Fibroblast of skin of right biceps (primary cell): ENCODE measurements around the gene TKTL2.

Experiments
- DNase-seq: peaks from one replicate; pipeline ENCODE4 v3.0.0-alpha.2; 2013

Gene TKTL2, protein sequence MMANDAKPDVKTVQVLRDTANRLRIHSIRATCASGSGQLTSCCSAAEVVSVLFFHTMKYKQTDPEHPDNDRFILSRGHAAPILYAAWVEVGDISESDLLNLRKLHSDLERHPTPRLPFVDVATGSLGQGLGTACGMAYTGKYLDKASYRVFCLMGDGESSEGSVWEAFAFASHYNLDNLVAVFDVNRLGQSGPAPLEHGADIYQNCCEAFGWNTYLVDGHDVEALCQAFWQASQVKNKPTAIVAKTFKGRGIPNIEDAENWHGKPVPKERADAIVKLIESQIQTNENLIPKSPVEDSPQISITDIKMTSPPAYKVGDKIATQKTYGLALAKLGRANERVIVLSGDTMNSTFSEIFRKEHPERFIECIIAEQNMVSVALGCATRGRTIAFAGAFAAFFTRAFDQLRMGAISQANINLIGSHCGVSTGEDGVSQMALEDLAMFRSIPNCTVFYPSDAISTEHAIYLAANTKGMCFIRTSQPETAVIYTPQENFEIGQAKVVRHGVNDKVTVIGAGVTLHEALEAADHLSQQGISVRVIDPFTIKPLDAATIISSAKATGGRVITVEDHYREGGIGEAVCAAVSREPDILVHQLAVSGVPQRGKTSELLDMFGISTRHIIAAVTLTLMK

DNA sequence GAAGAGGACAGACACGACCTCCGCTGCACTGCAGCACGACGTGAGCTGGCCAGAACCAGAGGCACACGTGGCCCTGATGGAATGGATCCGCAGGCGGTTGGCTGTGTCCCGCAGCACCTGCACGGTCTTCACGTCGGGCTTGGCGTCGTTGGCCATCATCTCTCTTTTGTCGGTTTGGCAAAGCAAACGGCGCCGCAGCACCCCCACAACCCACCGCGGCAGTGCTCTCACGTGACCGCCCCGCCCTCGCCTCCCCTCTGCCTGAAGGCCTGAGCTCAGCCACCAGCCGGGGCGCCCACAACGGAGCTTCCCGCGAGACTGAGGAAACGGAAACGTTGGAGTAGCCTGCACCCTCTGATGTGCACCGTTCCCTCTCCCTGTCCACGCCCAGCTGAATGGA lies at the start of gene TKTL2:
Gene TKTL2, minus strand, starts transcription at position 179 of the 400 bp plus-strand sequence. Its CDS starts 20 bp downstream, at position 159.
- no peak for DNase-seq

DNA sequence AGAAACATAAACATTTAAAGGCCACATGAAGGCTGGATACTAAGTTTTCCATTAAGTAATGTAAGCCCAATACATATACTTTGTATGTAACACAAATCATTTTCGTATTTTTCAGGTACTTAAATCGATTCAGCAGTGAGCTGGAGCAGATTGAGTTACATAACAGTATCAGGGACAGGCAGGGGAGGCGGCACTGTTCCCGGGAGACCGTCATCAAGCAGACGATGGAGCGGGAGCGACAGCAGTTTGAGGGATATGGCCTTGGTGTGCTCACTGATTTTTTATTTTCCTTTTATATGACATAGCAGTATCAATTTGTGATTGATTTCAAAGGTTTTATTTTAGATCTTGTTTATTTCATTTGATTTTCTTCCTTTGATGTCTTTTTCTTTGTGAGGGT lies 41.6 kb upstream of the TKTL2 start:
- no peak for DNase-seq

DNA sequence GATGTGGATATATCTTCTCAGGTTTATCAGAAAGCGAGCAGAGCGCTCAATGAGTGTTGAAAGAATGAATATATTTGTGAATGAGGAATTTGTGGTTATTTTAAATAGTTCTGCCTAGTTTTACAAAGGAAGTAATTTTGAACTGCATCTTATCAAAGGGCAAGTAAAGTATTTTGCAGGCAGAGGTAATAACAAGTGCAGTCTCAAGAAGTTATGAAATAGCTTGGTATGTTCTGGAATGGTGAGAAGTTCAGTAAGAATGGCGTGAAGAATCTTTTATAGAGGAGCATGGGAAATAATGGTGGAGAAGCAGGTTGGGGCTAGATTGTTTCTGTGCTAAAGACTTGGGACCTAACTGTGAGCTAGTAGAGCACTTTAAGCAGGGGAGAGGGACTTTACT lies 31.8 kb upstream of the TKTL2 start:
- peak; percentile 3 for DNase-seq

DNA sequence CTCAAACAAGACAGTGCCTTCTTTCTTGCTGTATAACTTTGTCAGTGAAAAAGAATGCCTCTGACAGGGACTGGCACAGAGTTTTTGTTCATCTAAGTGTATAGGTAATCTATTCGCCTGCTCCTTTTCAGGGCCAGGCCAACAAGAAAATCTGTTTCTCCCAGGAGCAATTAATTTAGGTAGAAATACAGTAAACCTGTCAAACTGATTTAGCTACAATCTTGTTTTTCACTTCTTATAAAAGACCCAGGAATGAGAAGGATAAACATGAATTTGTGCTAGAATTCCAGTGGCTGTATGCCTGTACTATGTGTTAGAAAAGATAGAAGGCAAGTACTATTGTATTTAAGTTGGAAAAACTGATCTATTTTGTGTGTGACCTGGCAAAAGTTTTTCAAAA lies 27.0 kb upstream of the TKTL2 start:
- DNase-seq, result no peak

DNA sequence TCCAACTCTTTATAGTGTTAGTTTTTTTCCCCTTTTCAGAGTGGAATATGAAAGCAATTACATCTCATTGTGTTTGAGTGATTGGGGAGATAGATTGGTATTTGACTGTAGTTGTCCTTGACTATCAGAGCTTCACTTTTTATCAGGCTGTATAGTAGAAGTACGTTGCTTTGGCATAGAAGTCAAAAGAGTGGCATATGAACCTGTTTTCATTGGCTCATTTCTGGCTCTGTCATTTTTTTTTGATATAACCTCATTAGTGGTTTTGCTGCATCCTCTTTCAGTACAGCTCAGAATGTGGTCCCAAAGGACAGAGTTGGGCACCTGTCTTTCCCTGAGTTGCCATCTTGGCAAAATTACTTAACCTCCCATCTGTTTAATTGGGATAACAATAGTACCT lies 22.3 kb upstream of the TKTL2 start:
- no peak for DNase-seq

DNA sequence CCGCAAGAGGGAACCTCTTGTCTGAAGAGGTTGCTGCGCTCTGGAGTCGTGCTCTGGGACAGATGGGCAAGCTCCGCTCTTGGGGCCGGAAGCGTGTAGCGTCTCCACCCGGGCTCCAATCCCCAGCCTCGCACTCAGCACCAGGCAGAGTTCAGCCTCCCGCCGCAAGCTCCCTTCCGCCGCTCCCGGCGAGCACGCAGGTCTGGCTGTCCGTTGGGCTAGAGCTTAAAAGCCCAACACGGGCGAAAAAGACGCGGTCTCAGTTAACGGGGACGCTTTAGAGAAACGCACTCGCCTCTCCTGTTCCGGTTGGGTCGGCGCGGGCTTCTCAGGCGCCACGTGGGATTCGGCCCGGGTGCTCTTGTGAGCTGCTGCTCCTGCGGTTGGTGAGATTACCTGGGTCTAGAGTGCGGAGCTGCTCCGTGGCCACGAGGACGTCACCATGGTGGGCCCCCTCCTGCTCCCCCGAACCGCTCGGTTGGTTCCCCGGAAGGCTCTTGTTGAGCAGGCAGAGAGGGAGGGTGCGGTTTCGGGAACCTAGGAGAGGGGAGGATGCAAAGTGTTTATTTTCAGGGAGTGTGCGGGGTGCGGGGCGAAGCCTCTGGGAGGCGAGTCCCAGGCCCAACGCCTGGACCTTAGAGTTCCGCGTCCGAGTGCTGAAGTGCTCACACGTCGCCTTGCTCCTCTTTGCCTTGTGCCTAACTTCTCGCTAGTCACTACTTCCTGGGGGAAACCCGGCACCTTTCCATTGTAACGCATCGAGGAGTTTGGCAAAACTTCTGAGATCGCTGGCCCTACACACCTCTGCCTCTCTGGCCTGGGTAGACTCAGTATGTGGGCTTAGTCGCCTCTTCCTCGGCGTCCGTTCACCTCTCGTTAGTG lies 21.0 kb upstream of the TKTL2 start, which contains the start of gene TMA16:
Gene TMA16, plus strand, starts transcription at position 331 of the 882 bp plus-strand sequence. Its CDS starts 112 bp downstream, at position 443.
- DNase-seq, result peak; percentile 96

DNA sequence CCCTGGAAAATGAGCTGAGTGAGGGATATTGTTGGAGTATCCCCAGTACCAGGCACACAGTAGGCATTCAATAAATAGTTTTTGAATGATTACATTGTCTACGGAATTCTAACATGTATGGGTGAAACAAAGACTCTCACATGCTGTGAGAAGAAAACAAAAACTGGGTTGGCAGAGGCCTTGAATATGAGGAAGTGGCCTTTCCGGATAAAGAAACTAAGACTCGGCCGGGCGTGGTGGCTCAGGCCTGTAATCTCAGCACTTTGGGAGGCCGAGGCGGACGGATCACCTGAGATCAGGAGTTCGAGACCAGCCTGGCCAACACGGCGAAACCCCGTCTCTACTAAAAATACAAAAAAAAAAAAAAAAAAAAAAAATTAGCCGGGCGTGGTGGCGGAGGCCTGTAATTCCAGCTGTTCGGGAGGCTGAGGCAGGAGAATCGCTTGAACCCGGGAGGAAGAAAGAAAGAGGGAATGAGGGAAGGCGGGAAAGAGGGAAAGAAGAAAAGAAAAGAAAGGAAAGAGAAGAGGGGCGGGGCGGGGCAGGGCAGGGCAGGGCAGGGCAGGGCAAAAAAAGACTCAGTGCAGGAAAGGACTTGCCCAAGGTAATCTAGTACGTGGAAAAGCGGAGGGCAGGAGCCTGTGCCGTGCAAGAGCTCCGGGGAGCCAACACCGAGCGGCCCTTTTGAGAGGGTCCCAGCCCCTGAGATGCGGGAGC lies 20.2 kb upstream of the TKTL2 start:
- DNase-seq, result no peak

DNA sequence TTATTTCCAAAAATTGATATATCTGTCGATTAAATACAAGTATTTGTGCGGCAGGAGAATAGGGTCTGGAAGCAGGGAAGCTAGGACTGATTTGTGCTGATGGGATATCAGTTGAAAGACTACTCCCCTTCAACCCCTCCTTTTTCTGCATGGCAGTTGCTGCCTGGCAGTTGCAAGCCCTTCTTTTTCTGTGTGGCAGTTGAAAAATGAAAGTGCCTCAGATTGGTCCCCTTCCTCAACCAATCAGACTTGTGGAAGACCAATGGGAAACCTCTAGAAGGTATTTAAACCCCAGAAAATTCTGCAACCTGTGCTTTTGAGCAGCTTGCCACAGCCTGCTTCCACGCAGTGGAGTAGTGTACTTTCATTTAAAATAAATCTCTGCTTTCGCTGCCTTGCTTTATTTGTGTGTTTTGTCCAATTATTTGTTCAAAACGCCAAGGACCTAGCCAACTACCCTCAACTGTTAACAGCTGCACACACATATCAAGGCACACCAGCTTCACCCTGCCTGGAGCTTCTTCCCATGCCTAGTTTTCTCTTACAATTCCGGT lies 19.5 kb upstream of the TKTL2 start:
- DNase-seq, result peak; percentile 9

DNA sequence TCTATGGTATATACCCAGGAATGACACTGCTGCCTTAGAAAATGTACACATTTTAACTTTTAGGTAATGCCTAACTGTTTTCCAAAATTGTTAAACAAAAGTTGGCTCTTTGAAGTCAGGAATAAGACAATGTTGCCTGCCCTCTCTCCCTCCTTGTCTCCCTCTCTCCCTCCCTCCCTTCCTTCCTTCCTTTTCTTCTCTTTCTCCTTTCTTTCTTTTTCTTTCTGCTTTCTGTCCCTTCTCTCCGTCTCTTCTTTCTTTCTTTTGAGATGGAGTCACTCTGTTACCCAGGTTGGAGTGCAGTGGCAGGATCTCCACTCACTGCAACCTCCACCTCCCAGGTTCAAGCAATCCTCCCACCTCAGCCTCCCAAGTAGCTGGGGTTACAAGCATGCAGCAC lies 16.4 kb upstream of the TKTL2 start:
- DNase-seq, result no peak

DNA sequence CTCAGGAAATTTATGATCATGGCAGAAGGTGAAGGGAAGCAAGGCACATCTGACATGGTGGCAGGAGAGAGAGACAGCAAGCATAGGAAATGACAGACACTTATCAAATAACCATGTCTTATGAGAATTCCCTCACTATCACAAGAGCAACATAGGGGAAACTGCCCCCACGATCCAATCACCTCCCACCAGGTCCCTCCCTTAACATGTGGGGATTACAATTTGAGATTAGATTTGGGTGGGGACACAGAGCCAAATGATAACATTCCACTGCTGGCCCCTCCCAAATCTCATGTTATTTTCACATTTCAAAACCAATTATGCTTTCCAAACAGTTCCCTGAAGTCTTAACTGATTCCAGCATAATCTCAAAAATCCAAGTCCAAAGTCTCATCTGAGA lies 12.8 kb upstream of the TKTL2 start:
- DNase-seq, result no peak

DNA sequence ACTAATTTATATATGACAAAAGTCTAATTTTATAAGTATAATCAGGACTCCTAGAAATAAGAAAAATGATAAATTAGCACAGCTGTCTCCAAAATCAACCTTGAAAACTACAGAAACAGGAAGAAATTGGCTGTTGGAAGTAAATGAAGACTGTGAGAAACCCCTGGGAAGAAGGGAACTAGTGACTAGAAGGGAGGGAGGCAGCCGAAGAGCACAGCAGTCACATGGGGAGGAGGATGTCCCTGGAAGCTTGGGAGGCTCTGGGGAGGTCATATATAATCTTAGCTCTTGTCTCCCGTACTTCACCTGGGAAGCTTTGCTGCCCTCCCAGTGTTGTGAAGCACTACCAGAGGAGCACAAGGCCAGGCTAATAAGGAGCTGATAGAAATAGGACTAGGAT lies 12.0 kb upstream of the TKTL2 start:
- no peak for DNase-seq

DNA sequence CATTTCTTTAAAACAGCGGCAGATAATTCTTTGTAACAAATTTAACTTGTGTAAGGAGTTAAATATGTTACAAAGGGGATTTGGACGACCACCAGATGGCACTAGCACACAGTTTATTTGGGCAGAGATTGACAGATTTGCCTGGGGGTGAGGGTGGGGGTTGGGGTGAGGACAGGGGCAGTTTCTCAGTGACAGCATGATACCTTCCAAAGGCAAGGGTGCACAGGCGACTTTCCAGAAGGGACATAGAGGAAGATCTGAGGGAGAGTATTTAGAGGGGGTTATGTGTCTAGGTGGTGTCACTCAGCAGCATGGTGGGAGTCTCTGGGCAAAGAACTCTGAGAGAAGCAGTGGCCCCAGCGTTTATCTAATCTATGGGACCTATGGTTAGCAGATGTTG lies 11.4 kb upstream of the TKTL2 start:
- DNase-seq, result peak; percentile 46

DNA sequence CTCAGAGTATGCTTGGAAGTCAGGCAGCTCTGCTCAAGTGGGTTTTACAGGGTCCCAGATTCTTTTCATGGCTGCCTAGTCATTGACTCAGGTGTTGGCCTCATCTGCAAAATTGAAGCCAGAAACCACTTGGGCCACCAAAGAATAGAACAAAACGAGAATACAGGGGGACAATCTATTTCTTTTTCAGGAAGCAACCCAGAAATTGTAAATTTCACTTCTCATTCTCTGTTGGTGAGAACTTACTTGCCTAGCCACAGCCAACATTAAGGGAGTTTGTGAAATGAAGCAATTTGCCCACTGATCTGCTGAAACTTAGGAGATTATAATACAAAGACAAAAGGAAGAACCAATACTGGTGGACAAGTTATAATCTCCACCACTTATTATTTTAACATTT lies 8.6 kb upstream of the TKTL2 start:
- no peak for DNase-seq

DNA sequence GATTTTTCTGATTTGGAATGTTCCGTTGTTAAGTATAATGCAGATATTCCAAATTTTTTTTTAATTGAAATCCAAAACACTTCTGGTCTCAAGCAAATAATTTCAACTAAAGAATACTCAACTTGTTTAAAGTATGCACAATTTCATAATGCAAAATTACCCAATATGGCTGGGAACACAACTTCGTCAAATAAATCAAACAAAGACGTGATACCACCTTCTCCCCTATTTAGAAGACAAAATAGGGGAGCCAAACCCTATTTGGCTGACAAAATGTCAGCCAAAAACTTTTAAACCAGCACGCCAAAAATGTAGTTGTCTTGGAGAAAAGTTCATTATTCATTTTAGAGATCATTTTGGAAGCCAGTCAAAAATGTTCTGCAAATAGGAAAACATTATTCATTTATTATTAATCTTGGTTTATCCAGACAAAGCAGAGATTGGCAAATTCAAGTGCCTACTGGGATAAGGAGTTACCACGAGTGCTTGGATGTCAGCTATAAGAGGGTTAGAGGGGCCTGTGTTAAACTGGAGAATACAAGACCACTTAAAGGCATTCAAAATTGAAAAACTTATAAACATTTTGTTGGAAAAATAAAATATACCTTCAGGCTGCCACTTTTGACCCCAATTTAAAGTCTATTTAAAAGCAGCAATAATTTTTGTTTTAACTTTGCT lies 3.3 kb upstream of the TKTL2 start:
- DNase-seq, result no peak

DNA sequence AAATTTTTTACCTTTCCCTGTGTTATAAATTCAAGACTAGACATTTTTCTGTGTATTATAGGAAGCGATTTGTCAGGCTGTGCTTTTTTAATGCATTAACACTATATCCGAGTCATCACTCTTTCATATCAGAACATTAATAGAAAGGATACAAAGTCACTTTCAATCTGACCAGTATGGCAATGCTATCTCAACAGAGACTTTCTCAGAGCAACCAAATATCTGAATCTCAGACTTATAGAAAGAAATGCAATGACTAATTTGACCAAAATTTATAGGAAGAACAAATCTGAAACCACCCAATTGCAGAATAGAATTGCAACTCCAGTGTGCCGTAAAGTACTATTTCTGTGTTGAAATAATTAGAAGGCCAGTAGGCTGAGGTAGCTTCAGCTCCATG lies 473 bp upstream of the TKTL2 start:
- DNase-seq, result no peak

DNA sequence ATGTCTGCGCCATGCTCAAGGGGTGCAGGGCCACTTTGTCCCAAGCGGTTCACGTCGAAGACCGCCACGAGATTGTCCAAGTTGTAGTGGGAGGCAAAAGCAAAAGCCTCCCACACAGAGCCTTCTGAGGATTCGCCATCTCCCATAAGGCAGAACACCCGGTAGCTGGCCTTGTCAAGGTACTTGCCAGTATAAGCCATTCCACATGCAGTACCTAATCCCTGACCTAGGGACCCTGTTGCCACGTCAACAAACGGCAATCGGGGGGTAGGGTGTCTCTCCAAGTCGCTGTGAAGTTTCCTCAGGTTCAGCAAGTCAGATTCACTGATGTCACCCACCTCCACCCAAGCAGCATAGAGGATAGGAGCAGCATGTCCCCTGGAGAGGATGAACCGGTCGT lies 424 bp downstream of the TKTL2 start:
- no peak for DNase-seq

DNA sequence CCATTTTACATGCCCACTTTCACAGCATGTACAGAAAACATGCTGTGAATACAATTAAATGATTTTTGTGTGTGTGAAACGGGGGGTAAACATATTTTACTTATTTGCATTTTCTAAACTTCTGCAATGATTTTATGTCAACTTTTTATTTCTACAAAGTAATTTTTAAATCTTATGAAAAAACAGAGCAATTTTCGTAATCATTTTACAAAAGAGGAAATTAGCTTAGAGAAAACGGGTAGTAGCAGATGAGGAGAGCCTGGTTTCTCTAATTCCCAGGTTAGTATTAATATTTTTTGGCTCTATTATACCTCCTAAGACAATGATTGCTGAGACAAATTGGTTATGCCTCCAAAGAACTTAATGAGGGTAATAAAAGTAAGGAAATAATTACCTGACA lies 3.2 kb downstream of the TKTL2 start:
- no peak for DNase-seq

DNA sequence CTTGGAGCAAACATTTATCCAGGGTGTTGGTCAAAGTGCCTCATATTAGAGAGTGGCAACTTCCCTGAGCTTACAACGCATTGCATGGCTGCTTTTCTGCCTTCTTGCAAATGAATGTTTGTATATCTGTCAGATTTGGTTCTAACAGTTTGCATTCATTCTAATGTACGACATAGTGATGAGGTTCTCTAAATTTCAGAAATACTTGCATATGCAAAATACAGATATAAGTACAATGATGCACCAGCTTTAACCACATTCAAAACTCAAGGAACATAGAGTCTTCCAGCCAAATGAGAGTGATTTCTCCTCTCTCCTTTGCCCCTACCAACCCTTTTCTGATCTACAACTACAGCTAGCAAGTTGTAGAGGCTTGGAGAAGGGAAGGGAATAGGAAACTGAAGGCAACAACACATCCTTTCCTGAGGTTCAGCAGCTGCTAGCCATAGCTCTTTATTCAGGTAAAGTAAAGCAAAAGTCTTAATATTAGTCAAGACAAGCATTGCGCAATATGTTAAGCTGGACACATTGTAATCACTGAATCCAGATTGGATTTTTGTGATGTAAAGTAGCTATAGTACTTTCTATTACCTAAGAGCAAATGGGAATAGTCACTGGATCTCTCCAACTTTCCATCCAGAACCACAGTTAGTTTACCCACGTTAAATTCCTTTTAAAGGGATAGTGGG lies 6.3 kb downstream of the TKTL2 start:
- no peak for DNase-seq

DNA sequence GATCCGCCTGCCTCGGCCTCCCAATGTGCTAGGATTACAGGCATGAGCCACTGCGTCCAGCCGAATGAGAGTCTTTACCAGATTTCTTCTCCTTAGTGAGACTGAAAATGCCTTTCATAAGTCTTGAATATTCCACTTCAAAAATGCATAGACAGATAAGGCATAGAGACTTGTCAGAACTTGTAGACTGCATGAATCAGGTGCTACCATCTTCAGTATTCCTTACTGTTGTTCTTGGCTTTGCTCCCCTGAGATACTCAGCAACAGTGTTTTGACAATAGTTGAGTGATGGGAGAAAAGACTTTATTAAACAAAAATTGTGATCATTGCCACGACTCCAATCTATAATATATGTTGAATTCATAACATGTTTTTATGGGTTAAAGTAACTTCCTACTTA lies 11.0 kb downstream of the TKTL2 start:
- no peak for DNase-seq

DNA sequence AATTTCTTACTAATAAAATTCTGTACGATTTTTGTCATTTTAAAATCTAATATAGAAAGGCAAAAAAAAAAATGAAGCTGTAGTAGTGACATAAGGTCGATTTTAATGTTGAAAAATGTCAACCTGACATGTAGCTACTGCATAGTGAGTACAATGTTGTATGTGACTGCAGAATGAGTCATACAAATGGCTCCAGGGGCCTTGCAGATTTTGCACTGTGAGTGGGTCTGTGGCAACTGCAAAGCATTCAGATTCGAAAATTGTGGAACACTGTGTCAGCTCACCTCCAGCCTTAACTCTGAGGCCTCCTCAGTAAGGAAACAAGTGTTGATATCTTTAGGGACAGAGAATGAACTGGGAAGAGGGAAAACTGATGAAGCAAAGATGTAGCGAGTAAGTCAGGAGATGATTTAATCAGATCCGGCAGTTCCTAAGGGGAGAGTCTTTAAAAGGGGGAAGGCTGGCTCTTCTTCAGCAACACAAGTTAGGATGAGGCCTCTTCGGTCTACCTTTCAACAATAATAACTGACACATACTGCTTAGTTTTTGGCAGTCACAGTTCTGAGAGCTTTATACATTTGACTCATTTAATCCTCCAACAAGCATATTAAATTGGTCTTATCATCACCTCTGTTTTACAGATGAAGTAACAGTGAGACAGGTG lies 24.9 kb downstream of the TKTL2 start:
- peak; percentile 15 for DNase-seq

DNA sequence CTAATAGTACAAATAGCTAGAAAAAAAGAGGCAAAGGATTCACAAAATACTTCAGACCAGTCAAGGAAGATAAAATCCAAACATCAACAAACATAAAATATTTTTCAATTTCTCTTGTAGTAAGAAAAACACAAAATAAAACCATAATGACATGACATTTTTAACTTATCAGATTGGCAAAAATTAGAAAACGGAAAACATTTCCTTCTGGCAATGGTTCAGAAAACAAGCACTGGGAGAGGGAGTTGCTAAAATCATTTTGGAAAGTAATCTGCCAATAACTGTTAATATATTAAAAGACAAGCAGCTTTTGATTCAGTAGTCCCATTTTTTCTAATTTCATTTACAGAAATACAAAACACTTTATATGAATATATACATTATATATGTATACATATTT lies 26.1 kb downstream of the TKTL2 start:
- DNase-seq, result no peak
